ENCODE measurements around the gene RFC2. TPM values are rescaled to one million over a fixed set of nuclear protein-coding genes. Genes with fewer than 3 reads are reported as not detected.
"Not testable (repeated sequence)": the region's sequence is repeated elsewhere in the genome, so short reads cannot be mapped to it uniquely, and the experiment has no call there.

RFC2 gene
- total RNA-seq, 6 donors from 2014 or later: 9.5 to 19.4 (median 14.0) TPM

- no peaks in the 10 kb centered on the region for H3K27me3 ChIP-seq
- H3K9me3 ChIP-seq: no peaks in the 10 kb centered on the region
- H3K36me3 ChIP-seq: no peaks in the 10 kb centered on the region
- peaks cover 7 to 24% (median 14%) of the 10 kb centered on the region in 4 donors for H3K4me1 ChIP-seq
- ATAC-seq (ENCODE audit: low FRiP score in 2 of 2) (no peak), DNase-seq (no peak)
- TF ChIP-seq POLR2A (IDR thresholded peaks at IDR 0.05): no peak
- no peak for TF ChIP-seq EP300 (IDR thresholded peaks at IDR 0.05)
- no peak for TF ChIP-seq POLR2AphosphoS5 (IDR thresholded peaks at IDR 0.05)
- no peak for TF ChIP-seq CTCF (IDR thresholded peaks at IDR 0.05)
- H3K4me3 ChIP-seq: no peak overlapping the region
- 82 to 87% methylated on average over 20 to 21 of the region's 21 CpGs for WGBS, 2 donors
- H3K27ac ChIP-seq: no peak overlapping the region
Observed at GRCh38 chr7:74214816-74215630, 39.2 kb downstream of the RFC2 start.

GRCh38 chr7:74212661-74213060 is 41.5 kb downstream of the RFC2 start:
- DNase-seq (no peak), ATAC-seq (ENCODE audit: low FRiP score in 2 of 2) (no peak)
- Histone ChIP-seq H3K4me1 (peaks cover 7 to 28% (median 13%) of the 10 kb centered on the region in 4 donors), H3K36me3 (no peaks in the 10 kb centered on the region), H3K27me3 (no peaks in the 10 kb centered on the region), H3K9me3 (no peaks in the 10 kb centered on the region), H3K4me3 (no peak overlapping the region), H3K27ac (peak overlapping the region in 1 of 4 donors; percentile 19)
- TF ChIP-seq POLR2AphosphoS5 (IDR thresholded peaks at IDR 0.05): no peak
- TF ChIP-seq POLR2A (IDR thresholded peaks at IDR 0.05): peak in 1 of 4 donors; percentile 16
- no peak for TF ChIP-seq EP300 (IDR thresholded peaks at IDR 0.05)
- 61 to 88% methylated on average over 5 to 11 of the region's 11 CpGs for WGBS, 2 donors

GRCh38 chr7:74208241-74208640 is 46.0 kb downstream of the RFC2 start:
- H3K4me3 ChIP-seq; ATAC-seq (ENCODE audit: low FRiP score in 2 of 2); H3K27me3 ChIP-seq; H3K27ac ChIP-seq; H3K9me3 ChIP-seq; H3K36me3 ChIP-seq; DNase-seq: not testable (repeated sequence)
- 91 to 99% methylated on average over 7 of the region's 7 CpGs for WGBS, 2 donors
- peaks cover 8 to 27% (median 14%) of the 10 kb centered on the region in 4 donors for H3K4me1 ChIP-seq

- WGBS, 2 donors: 91% methylated on average over 11 of the region's 11 CpGs
Observed at GRCh38 chr7:74207586-74207985, 46.6 kb downstream of the RFC2 start.

GRCh38 chr7:74206589-74207120 is 47.5 kb downstream of the RFC2 start:
- ATAC-seq (ENCODE audit: low FRiP score in 2 of 2) (peak; percentile 91), DNase-seq (peak; percentile 89 to 91)
- no peak overlapping the region for H3K27ac ChIP-seq
- H3K4me1 ChIP-seq: peaks cover 8 to 27% (median 14%) of the 10 kb centered on the region in 4 donors
- no peaks in the 10 kb centered on the region for H3K27me3 ChIP-seq
- peak; percentile 96 to 98 (median 97) for TF ChIP-seq CTCF (IDR thresholded peaks at IDR 0.05)
- no peak for TF ChIP-seq EP300 (IDR thresholded peaks at IDR 0.05)
- TF ChIP-seq POLR2AphosphoS5 (IDR thresholded peaks at IDR 0.05): no peak
- TF ChIP-seq POLR2A (IDR thresholded peaks at IDR 0.05): no peak
- 13 to 29% methylated on average over 14 to 23 of the region's 23 CpGs for WGBS, 2 donors
- peak overlapping the region in 3 of 4 donors; percentile 0 to 44 (median 31) for H3K4me3 ChIP-seq
- no peaks in the 10 kb centered on the region for H3K36me3 ChIP-seq
- no peaks in the 10 kb centered on the region for H3K9me3 ChIP-seq

More at GRCh38 chr7:74207586-74207985, 46.6 kb downstream of the RFC2 start:
- Histone ChIP-seq H3K27ac (no peak overlapping the region), H3K4me1 (peaks cover 8 to 27% (median 14%) of the 10 kb centered on the region in 4 donors), H3K27me3 (no peaks in the 10 kb centered on the region), H3K4me3 (no peak overlapping the region), H3K9me3 (no peaks in the 10 kb centered on the region), H3K36me3 (no peaks in the 10 kb centered on the region)
- DNase-seq (no peak), ATAC-seq (ENCODE audit: low FRiP score in 2 of 2) (no peak)
- no peak for TF ChIP-seq EP300 (IDR thresholded peaks at IDR 0.05)
- TF ChIP-seq POLR2AphosphoS5 (IDR thresholded peaks at IDR 0.05): no peak
- no peak for TF ChIP-seq CTCF (IDR thresholded peaks at IDR 0.05)
- TF ChIP-seq POLR2A (IDR thresholded peaks at IDR 0.05): no peak

GRCh38 chr7:74206052-74206451 is 48.1 kb downstream of the RFC2 start:
- not testable (repeated sequence) for H3K36me3 ChIP-seq

More at GRCh38 chr7:74206052-74206451, 48.1 kb downstream of the RFC2 start:
- not testable (repeated sequence) for H3K27me3 ChIP-seq; ATAC-seq (ENCODE audit: low FRiP score in 2 of 2); H3K4me3 ChIP-seq; DNase-seq; H3K27ac ChIP-seq; H3K9me3 ChIP-seq
- peaks cover 8 to 25% (median 14%) of the 10 kb centered on the region in 4 donors for H3K4me1 ChIP-seq
- 87% methylated on average over 10 of the region's 10 CpGs for WGBS, 2 donors

All from upper lobe of left lung (tissue), 6 donors.